Fibroblast of the aortic adventitia (primary cell): ENCODE results near the gene BMP3. TPM values are rescaled to one million over a fixed set of nuclear protein-coding genes. Genes with fewer than 3 reads are reported as not detected.

ENCODE experiments used
- DNase-seq: peaks from one replicate; pipeline ENCODE4 v3.0.0-alpha.2; 2010; ENCODE audit warnings: low read depth
- H3K4me3 ChIP-seq: 2 replicates; pipeline ENCODE4 v1.5.1; 2011; ENCODE audit warnings: low read depth, mild to moderate bottlenecking, control low read depth, low read length, moderate library complexity
- CTCF ChIP-seq: IDR thresholded peaks from 2 replicates; pipeline ENCODE4 v1.5.1; 2011; ENCODE audit warnings: mild to moderate bottlenecking, low read length, control low read depth, inconsistent platforms; ENCODE audit not compliant: insufficient read depth
- total RNA-seq: library from RNA; depleted of rRNA; stranded (reverse); fragments of >200 nt; gene quantifications from 2 replicates; pipeline ENCODE4 v1.2.3, GENCODE V29; 2012; ENCODE audit warnings: low replicate concordance

BMP3 gene
- total RNA-seq, 1 donor, result 0.18 TPM

GRCh38 chr4:81042578-81043365 lies 12.3 kb downstream of the BMP3 start:
- TF ChIP-seq CTCF, result no peak
- no peak overlapping the region for H3K4me3 ChIP-seq
- DNase-seq, result no peak

GRCh38 chr4:81049330-81049729 lies 18.8 kb downstream of the BMP3 start:
- no peak overlapping the region for H3K4me3 ChIP-seq
- DNase-seq, result no peak
- TF ChIP-seq CTCF, result no peak

- DNase-seq, result peak; percentile 29
- H3K4me3 ChIP-seq, result no peak overlapping the region
- TF ChIP-seq CTCF, result no peak
Observed at GRCh38 chr4:81049907-81050306, 19.4 kb downstream of the BMP3 start.

- DNase-seq, result peak; percentile 78
- peak; percentile 72 for TF ChIP-seq CTCF
- H3K4me3 ChIP-seq, result no peak overlapping the region
Observed at GRCh38 chr4:81052119-81053068, 21.9 kb downstream of the BMP3 start.

- H3K4me3 ChIP-seq, result no peak overlapping the region
- DNase-seq, result no peak
- TF ChIP-seq CTCF, result no peak
Observed at GRCh38 chr4:81058621-81059020, 28.1 kb downstream of the BMP3 start.

- no peak for DNase-seq
- no peak overlapping the region for H3K4me3 ChIP-seq
- no peak for TF ChIP-seq CTCF
Observed at GRCh38 chr4:81060587-81061343, 30.3 kb downstream of the BMP3 start.
